Activated CD4-positive, alpha-beta memory T cell treated with anti-CD3 and anti-CD28 coated beads for 36 hours (primary cell): Measurements from ENCODE around the gene TGM2. TPM values are rescaled to one million over a fixed set of nuclear protein-coding genes. Genes with fewer than 3 reads are reported as not detected.

ENCODE experiments used
- CTCF ChIA-PET: fragments of 350-600 bp; sonication (Branson Sonifier 250); formaldehyde crosslinking; loops from one replicate; lab custom pipeline; 2021; ENCODE audit warnings: antibody characterized with exemption, inconsistent platforms; lab: Charles Lee
- POLR2A ChIA-PET: fragments of 350-600 bp; sonication (Branson Sonifier 250); formaldehyde crosslinking; loops from one replicate; lab custom pipeline; 2021; ENCODE audit warnings: antibody characterized with exemption; lab: Charles Lee
- DNase-seq: peaks from one replicate; pipeline ENCODE4 v3.0.0-alpha.2; 2020
- H3K27ac Mint-ChIP-seq: one replicate; pipeline ENCODE4 v1.8.0; 2021; ENCODE audit warnings: mixed read lengths
- H3K27me3 Mint-ChIP-seq: one replicate; pipeline ENCODE4 v1.8.0; 2021; ENCODE audit warnings: mixed read lengths
- H3K36me3 Mint-ChIP-seq: one replicate; pipeline ENCODE4 v1.8.0; 2021; ENCODE audit warnings: mixed read lengths
- H3K4me1 Mint-ChIP-seq: one replicate; pipeline ENCODE4 v1.8.0; 2021; ENCODE audit warnings: low read depth, mixed read lengths
- H3K4me3 Mint-ChIP-seq: one replicate; pipeline ENCODE4 v1.8.0; 2021; ENCODE audit warnings: mild to moderate bottlenecking, mixed read lengths
- H3K9me3 Mint-ChIP-seq: one replicate; pipeline ENCODE4 v1.8.0; 2021; ENCODE audit warnings: mixed read lengths
- intact Hi-C: fragments of 100-400 bp; cut with micrococcal nuclease; formaldehyde crosslinking; loops from one replicate; pipeline ENCODE4 v1.15.1; 2023
- total RNA-seq, 2 experiments: library from RNA; stranded (reverse); gene quantifications; one replicate each; pipeline ENCODE4 v1.2.3, GENCODE V29; 2021

Gene TGM2
- total RNA-seq, 2 experiments from 2014 or later, result not detected

DNA sequence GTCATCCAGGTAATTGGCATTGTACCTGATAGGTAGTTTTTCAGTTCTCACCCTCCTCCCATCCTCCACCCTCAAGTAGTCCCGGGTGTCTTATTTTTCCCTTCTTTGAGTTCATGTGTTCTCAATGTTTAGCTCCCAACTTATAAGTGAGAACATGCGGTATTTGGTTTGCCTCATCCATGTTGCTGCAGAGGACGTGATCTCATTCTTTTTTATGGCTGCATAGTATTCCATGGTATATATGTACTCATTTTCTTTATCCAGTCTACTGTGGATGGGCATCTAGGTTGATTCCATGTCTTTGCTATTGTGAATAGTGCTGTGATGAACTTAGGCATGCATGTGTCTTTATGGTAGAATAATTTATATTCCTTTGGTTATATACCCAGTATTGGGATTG lies 85.7 kb downstream of the TGM2 start:
- CTCF ChIA-PET, result interaction anchor here (1.3 kb wide), 1 partner anchor 21 kb away, joined by 4 read pairs; no protein-coding TSS in a partner anchor
- peaks cover 46% of the 10 kb centered on the region for H3K36me3 Mint-ChIP-seq
- intact Hi-C loops, result no loop called here

DNA sequence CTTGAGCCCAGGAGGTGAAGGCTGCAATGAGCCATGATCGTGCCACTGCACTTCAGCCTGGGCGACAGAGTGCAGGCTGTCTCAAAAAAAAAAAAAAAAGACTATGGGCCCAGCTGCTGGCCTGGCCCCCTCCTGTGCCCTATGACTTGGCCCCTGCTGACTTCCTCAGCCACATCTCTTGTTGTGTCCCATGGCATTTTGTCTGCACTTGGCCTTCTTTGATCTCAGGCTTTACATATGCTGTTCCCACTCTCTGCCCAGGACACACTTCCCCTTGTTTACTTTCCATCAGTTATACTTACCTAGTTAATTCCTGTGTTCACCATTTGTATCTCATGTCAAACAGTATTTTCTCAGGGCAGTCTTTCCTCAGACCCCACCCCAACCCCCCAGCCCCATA lies 87.0 kb downstream of the TGM2 start:
- H3K9me3 Mint-ChIP-seq, result peaks cover 3% of the 10 kb centered on the region
- peaks cover 45% of the 10 kb centered on the region for H3K36me3 Mint-ChIP-seq
- ChIA-PET POLR2A (no interaction called here), CTCF (interaction anchor here (1.2 to 7.1 kb wide), 2 partner anchors 20 to 145 kb away, joined by 4 to 119 read pairs; no protein-coding TSS in a partner anchor)
- no peak overlapping the region for H3K4me3 Mint-ChIP-seq
- H3K27me3 Mint-ChIP-seq, result no peaks in the 10 kb centered on the region
- H3K4me1 Mint-ChIP-seq, result peaks cover 12% of the 10 kb centered on the region
- intact Hi-C loops, result no loop called here
- no peak for DNase-seq
- H3K27ac Mint-ChIP-seq, result no peak overlapping the region

More for the DNA sequence above, 85.7 kb downstream of the TGM2 start:
- peaks cover 2% of the 10 kb centered on the region for H3K4me1 Mint-ChIP-seq
- H3K9me3 Mint-ChIP-seq, result peaks cover 3% of the 10 kb centered on the region
- H3K4me3 Mint-ChIP-seq, result no peak overlapping the region
- POLR2A ChIA-PET, result no interaction called here
- H3K27ac Mint-ChIP-seq, result no peak overlapping the region
- H3K27me3 Mint-ChIP-seq, result no peaks in the 10 kb centered on the region
- DNase-seq, result no peak

Other genes starting within 250 kb of the TGM2 start
- gene TTI1, start 131.8 kb downstream of the TGM2 start, total RNA-seq, result 10 to 100 TPM; 31.8 to 32.7 TPM
- 10 to 100 TPM; 26.2 to 28.9 TPM for gene RPRD1B, start 131.5 kb downstream of the TGM2 start, total RNA-seq
- not detected for gene KIAA1755, start 95.5 kb upstream of the TGM2 start, total RNA-seq
- gene BPI, start 138.9 kb upstream of the TGM2 start, total RNA-seq, result not detected
- not detected for gene LBP, start 181.2 kb upstream of the TGM2 start, total RNA-seq